Ovary (tissue), 9 donors: Measurements from ENCODE around the gene RBM3. TPM values are rescaled to one million over a fixed set of nuclear protein-coding genes. Genes with fewer than 3 reads are reported as not detected.

Experiments
- DNase-seq, 5 donors: peaks; one replicate each; pipeline ENCODE4 v3.0.0-alpha.2; 2019 to 2020
- H3K27ac ChIP-seq, 2 donors: fragments of 200-600 bp; one replicate each; pipeline versions ENCODE4 v1.5.1 to v1.8.0; 2019 to 2022
- H3K27me3 ChIP-seq: fragments of 200-600 bp; one replicate; pipeline ENCODE4 v1.8.0; 2022
- H3K36me3 ChIP-seq: fragments of 200-600 bp; sonication (generic); one replicate; pipeline ENCODE4 v1.5.1; 2019
- H3K4me1 ChIP-seq: one replicate; pipeline ENCODE4 v1.8.1; 2013; ENCODE audit warnings: mild to moderate bottlenecking, moderate library complexity; ENCODE audit not compliant: insufficient read depth
- H3K4me3 ChIP-seq: fragments of 200-600 bp; sonication (generic); one replicate; pipeline ENCODE4 v1.5.1; 2017
- H3K9me3 ChIP-seq, 2 donors: fragments of 200-600 bp in 1 of 2; sonication (generic) in 1 of 2; one replicate each; pipeline versions ENCODE4 v1.5.1 to v1.8.1; 2013 to 2019; ENCODE audit warnings: mild to moderate bottlenecking in 1 of 2, moderate library complexity in 1 of 2
- EP300 ChIP-seq: sonication (generic); formaldehyde crosslinking; IDR thresholded peaks from one replicate; pipeline ENCODE4 v1.6.1; 2017; ENCODE audit warnings: antibody characterized with exemption
- POLR2A ChIP-seq: fragments of 450-650 bp; IDR thresholded peaks from one replicate; pipeline ENCODE4 v1.6.1; 2017; ENCODE audit warnings: antibody characterized with exemption, mild to moderate bottlenecking, moderate library complexity
- WGBS, 3 donors: extraction: QIAGEN DNeasy Blood & Tissue Kit in 1 of 3; methylation state at CpG; one replicate each; pipeline versions ENCODE4 v1.1.5 to v1.1.7; 2013 to 2017; 5-methylcytosine and 5-hydroxymethylcytosine counted together
- intact Hi-C, 4 donors: fragments of 100-400 bp; cut with DNase I; formaldehyde crosslinking; loops; one replicate each; pipeline versions ENCODE4 v1.11.0 to v1.15.1; 2022 to 2023
- polyA plus RNA-seq, 2 donors: library from polyadenylated mRNA; stranded (reverse); fragments of 200-250 nt in 1 of 2; fragments of 350-450 nt in 1 of 2; fragmentation: Illumina TruSeq in 1 of 2; extraction: RNeasy Lipid Tissue Mini Kit (QIAGEN cat#74804) in 1 of 2; gene quantifications; one replicate each; pipeline ENCODE4 v1.2.3, GENCODE V29; 2013 to 2014
- small RNA-seq: library from RNA; depleted of rRNA; stranded (forward); fragments of <200 nt; gene quantifications from one replicate; pipeline ENCODE3, GENCODE V24; 2016
- total RNA-seq, 7 donors: library from RNA; depleted of rRNA in 2 of 7; stranded (reverse); fragments of >200 nt in 2 of 7; fragmentation: NEBNext Ultra II Directional in 3 of 7; extraction: Animal tissue kit (Norgen Biotek cat#: 25700) in 3 of 7; gene quantifications; one replicate each; pipeline versions ENCODE4 v1.1.0 to v1.2.4, GENCODE V29; 2016 to 2023
- TF ChIP-seq, protein P1 (sequence below), 3 donors: fragments of 450-650 bp in 2 of 3; fragments of 200-600 bp in 1 of 3; IDR thresholded peaks; one replicate each; pipeline versions ENCODE4 v1.5.1 to v1.8.0; 2016 to 2022; ENCODE audit warnings: antibody characterized with exemption in 3 of 3, mild to moderate bottlenecking in 1 of 3
- donor health status: DM: no; HTN: no; CAD: no; lungs with moderate emphysema.
- donor health status: DM: no; HTN: no; CAD: no.
- donor health status: Bipolar disorder and iron deficiency.
- donor health status: DM: yes; HTN: yes; CAD: no.
- donor health status: DM: no; HTN: no; CAD: no.
- donor health status: DM: yes; HTN: yes; CAD: no.

The RBM3 gene
- total and polyA plus RNA-seq, 9 donors: 103 to 421 (median 153) TPM

- no peaks in the 10 kb centered on the region for H3K9me3 ChIP-seq
- no peaks in the 10 kb centered on the region for H3K4me1 ChIP-seq
- no peaks in the 10 kb centered on the region for H3K36me3 ChIP-seq
- no peak overlapping the region for H3K4me3 ChIP-seq
- intact Hi-C loops: no loop called here
- TF ChIP-seq, protein P1, sequence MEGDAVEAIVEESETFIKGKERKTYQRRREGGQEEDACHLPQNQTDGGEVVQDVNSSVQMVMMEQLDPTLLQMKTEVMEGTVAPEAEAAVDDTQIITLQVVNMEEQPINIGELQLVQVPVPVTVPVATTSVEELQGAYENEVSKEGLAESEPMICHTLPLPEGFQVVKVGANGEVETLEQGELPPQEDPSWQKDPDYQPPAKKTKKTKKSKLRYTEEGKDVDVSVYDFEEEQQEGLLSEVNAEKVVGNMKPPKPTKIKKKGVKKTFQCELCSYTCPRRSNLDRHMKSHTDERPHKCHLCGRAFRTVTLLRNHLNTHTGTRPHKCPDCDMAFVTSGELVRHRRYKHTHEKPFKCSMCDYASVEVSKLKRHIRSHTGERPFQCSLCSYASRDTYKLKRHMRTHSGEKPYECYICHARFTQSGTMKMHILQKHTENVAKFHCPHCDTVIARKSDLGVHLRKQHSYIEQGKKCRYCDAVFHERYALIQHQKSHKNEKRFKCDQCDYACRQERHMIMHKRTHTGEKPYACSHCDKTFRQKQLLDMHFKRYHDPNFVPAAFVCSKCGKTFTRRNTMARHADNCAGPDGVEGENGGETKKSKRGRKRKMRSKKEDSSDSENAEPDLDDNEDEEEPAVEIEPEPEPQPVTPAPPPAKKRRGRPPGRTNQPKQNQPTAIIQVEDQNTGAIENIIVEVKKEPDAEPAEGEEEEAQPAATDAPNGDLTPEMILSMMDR (IDR thresholded peaks at IDR 0.05): no peak
- TF ChIP-seq EP300: no peak
- no peak for TF ChIP-seq POLR2A
- no peak for DNase-seq
- 67 to 73% (median 73%) methylated on average over 5 of the region's 5 CpGs for WGBS, 3 donors
- no peaks in the 10 kb centered on the region for H3K27me3 ChIP-seq
- H3K27ac ChIP-seq: no peak overlapping the region
Observed at GRCh38 chrX:48626401-48627298, 52.4 kb downstream of the RBM3 start.

Small RNA genes lying within 50 kb of the gene (small RNA-seq; reads per million reads assigned to genes)
- not detected for gene MRPL32P1

Other genes with a start within 250 kb of the RBM3 start
- gene SSX3, start 217.8 kb upstream of the RBM3 start, total RNA-seq: not detected
- not detected for gene SSX3, start 217.8 kb upstream of the RBM3 start, polyA plus RNA-seq
- not detected for gene SSX4, start 190.9 kb upstream of the RBM3 start, total RNA-seq
- gene SSX4, start 190.9 kb upstream of the RBM3 start, polyA plus RNA-seq: not detected
- gene SSX4B, start 162.5 kb upstream of the RBM3 start, total RNA-seq: not detected
- gene SSX4B, start 162.5 kb upstream of the RBM3 start, polyA plus RNA-seq: not detected
- gene SLC38A5, start 104.2 kb upstream of the RBM3 start, total RNA-seq: 10 to 100 TPM in 4 of 7 donors, 1 to 10 TPM in 3; 6.2 to 26.0 (median 13.6) TPM
- 10 to 100 TPM in 1 of 2 donors, 1 to 10 TPM in 1; 8.3 to 10.7 TPM for gene SLC38A5, start 104.2 kb upstream of the RBM3 start, polyA plus RNA-seq
- gene FTSJ1, start 98.3 kb upstream of the RBM3 start, total RNA-seq: 10 to 100 TPM; 23.2 to 45.9 (median 32.7) TPM
- gene FTSJ1, start 98.3 kb upstream of the RBM3 start, polyA plus RNA-seq: 10 to 100 TPM; 24.8 to 28.2 TPM
- gene PORCN, start 65.5 kb upstream of the RBM3 start, total RNA-seq: 10 to 100 TPM in 3 of 7 donors, 1 to 10 TPM in 4; 8.0 to 13.9 (median 9.9) TPM
- gene PORCN, start 65.5 kb upstream of the RBM3 start, polyA plus RNA-seq: 10 to 100 TPM in 1 of 2 donors, 1 to 10 TPM in 1; 7.6 to 10.9 TPM
- gene EBP, start 52.7 kb upstream of the RBM3 start, total RNA-seq: 10 to 100 TPM; 15.4 to 83.3 (median 20.0) TPM
- gene EBP, start 52.7 kb upstream of the RBM3 start, polyA plus RNA-seq: 100 to 1,000 TPM in 1 of 2 donors, 10 to 100 TPM in 1; 28.3 to 117 TPM
- 10 to 100 TPM in 6 of 7 donors, 1 to 10 TPM in 1; 8.1 to 16.0 (median 12.2) TPM for gene TBC1D25, start 34.8 kb upstream of the RBM3 start, total RNA-seq
- gene TBC1D25, start 34.8 kb upstream of the RBM3 start, polyA plus RNA-seq: 10 to 100 TPM in 1 of 2 donors, 1 to 10 TPM in 1; 8.5 to 10.8 TPM
- 100 to 1,000 TPM in 6 of 7 donors, 10 to 100 TPM in 1; 98.8 to 189 (median 148) TPM for gene WDR13, start 23.0 kb downstream of the RBM3 start, total RNA-seq
- 100 to 1,000 TPM in 1 of 2 donors, 1 to 10 TPM in 1; 8.5 to 169 TPM for gene WDR13, start 23.0 kb downstream of the RBM3 start, polyA plus RNA-seq
- gene WAS, start 109.3 kb downstream of the RBM3 start, total RNA-seq: 1 to 10 TPM in 6 of 7 donors, under 1 TPM in 1; 0.95 to 7.7 (median 3.1) TPM
- 1 to 10 TPM; 1.3 to 3.2 TPM for gene WAS, start 109.3 kb downstream of the RBM3 start, polyA plus RNA-seq
- gene SUV39H1, start 122.2 kb downstream of the RBM3 start, total RNA-seq: 1 to 10 TPM; 3.2 to 7.7 (median 5.2) TPM
- gene SUV39H1, start 122.2 kb downstream of the RBM3 start, polyA plus RNA-seq: 1 to 10 TPM; 3.5 to 5.6 TPM
- not detected for gene GLOD5, start 187.3 kb downstream of the RBM3 start, total RNA-seq
- gene GLOD5, start 187.3 kb downstream of the RBM3 start, polyA plus RNA-seq: not detected
- gene GATA1, start 212.1 kb downstream of the RBM3 start, total RNA-seq: under 1 TPM in 1 of 7 donors, not detected in 6; 0.46 TPM
- gene GATA1, start 212.1 kb downstream of the RBM3 start, polyA plus RNA-seq: under 1 TPM in 1 of 2 donors, not detected in 1; 0.08 TPM
- 100 to 1,000 TPM in 2 of 7 donors, 10 to 100 TPM in 5; 49.1 to 115 (median 86.1) TPM for gene HDAC6, start 227.6 kb downstream of the RBM3 start, total RNA-seq
- gene HDAC6, start 227.6 kb downstream of the RBM3 start, polyA plus RNA-seq: 10 to 100 TPM; 56.7 to 95.3 TPM